ENCODE measurements around the gene AMACR.
A peak's percentile ranks its signal among the peaks of the same experiment; 100 is the strongest.

The AMACR gene

DNA sequence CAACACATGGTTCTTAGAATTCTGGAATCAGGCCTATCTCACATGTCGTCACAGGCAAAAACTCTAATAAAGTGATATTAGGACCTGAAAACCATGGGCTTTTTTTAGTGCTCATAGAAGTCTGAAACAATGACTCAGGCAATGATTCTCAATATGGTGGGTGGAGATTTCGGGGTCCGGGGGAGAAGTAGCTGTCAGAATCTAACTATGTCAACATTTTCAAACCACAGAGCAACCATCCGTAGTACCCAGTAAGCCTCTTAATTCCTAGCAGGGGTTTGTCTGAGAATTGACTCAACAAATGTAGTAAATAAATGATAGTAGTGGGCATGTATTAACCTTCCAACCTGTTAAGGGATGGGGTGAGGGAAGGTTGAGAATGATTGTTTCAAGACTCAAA, 2.6 kb downstream of the AMACR start:
- no peak for DNase-seq

DNA sequence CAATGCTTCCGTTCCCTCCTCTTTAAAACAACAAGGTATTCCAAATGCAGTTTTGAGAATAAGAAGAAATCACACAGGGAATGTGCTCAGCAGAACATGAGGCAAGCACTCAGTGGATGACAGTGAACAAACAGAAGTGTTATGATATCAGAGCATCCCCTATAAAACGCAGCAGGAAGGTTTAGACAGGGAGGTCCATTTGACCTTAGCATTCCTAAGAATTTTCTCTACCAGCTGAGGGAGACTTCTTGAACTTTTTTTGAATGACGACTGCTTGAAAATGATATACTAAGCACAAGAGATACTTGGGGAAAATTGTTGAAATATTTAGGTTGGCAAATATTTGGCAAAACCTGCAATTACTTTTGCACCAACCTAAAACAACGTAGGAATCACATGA, 3.9 kb downstream of the AMACR start:
- DNase-seq: no peak

DNA sequence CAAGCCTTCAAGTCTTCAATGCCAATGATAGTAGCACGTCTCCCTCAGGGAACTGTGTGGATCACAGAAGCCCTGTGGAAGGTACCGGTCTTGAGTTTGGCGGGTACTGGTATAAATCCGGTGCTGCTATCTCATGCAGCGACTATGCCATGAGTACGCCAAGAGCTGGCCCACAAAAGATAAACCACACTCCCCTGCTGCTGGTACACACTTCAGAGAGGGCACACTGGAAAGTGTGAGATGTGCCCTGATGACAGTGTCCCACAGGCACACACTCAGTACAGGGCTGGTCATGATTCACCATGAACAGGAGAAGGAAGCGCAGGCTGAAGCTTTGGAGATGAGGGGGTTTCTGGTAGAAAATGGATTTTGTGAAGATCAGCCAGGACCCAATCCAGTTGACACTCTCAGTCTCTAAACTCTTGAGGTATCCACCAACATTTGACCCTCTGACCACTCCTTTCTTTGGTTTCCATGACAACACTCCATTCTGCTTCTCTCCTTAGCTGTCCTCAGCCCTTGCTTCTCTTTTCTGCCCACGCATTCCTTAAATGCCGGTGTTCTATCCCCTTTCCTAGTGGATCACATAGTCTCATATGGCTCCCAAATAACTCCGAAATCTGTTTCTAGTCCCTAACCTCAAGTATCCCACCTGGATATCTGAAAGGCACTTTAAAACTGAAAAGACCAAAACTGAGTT, 5.1 kb downstream of the AMACR start:
- DNase-seq: no peak

DNA sequence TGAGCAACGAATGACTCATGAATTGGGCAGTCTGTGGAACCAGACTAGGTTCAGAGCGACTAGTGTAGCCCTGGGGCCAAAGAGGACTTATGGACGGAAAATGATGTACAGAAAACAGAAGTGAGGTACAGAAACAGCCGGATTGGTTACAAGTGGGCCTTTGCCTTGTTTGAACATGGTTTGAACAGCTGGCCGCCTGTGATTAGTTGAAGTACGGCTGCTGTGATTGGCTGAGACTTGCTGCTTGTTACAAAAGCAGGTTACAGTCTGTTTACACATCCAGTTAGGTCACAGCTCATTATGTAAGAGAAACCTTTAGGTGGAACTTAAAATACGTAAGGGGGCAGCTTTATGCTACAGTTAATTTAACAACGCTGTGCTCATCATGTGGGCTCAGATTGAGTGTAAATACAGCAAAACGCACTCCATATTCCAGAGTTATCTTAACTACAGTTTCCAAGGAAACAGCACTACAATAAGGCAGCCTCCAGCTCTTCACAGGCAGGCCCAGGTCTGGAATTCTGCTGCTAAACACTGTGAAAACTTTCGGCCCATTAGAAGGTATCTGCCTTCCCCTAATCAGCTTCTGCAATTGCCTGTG, 6.5 kb downstream of the AMACR start:
- DNase-seq: peak; percentile 96

DNA sequence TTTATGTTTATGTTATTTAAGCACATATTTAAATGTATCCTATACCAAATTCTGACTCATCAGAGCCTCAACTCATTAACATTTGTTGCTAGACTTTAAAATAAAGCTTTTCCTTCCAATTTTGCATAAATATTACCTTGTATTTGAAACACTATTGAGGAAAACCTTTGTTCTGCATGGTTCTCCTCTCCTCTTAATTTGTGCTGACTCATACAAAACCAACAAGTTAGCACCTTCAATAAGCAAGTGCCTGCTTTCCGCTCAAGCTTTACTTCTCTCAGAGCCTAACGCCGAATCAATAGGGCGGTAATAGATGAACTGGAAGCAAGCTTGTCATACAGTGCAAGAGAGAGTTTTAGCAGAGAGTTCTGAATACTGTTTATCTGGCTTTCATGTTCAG, 7.9 kb downstream of the AMACR start:
- no peak for DNase-seq

DNA sequence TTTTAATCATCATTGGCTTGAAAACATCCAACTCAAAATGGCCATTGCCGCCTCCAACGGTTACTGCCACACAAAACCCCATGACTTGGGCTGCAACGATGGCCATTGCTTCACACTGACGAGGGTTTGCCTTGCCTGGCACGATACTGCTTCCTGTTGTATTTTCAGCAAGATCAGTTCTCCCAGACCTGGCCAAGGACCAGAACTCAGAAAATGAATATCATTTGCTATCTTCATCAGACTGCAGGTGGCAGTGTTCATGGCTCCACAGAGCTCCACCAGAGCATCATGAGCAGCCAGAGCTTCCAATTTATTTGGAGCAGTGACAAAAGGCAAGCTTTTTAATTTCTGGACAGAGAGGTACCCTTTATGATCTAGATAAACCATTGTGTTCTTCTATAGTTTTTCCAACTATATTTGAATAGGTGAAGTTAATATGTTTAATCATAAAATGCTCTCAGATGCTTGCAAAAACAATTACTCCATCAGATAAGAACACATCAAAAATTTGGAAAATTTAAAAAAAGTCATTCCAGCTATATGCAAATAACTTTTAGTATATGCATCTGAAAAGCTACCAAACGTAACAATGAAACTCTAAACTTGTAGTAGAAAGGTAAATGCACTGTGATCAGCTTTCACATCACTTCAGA, 10.4 kb downstream of the AMACR start:
- peak; percentile 80 for DNase-seq

DNA sequence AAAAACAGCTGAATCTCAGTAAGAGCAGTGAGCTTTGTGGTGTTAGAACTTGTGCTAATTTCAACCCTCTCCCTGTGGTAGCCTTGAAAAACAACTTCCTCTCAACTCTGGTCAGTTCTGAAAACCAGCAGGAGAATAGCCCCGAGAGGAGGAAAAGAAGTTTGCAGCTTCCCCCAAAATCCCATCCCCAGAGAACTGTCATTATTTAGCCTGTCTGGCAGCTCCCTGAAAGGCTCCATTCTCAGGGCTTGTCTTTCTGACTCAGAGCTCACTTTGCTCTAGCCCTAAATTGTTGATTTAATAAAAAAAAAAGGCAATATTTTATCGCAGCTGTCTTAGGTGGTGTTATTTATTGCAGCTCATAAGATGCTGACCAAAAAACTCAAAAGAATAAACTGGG, 12.0 kb downstream of the AMACR start:
- no peak for DNase-seq

DNA sequence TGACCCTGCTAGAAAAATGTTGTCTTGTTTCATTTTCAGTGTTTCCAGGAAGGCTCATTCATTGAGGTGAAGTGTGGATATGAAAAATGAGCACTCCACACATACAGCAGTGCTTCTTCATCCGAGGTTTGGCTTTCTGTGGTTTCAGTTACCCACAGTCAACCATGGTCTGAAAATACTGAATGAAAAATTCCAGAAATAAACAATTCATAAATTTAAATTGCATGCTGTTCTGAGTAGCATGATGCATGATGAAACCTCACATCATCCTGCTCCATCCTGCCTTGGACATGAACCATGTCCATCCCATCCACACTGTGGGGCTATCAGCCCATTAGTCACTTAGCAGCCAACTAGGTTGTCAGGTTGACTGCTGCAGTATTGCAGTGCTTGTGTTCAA, 13.0 kb downstream of the AMACR start:
- DNase-seq: no peak

DNA sequence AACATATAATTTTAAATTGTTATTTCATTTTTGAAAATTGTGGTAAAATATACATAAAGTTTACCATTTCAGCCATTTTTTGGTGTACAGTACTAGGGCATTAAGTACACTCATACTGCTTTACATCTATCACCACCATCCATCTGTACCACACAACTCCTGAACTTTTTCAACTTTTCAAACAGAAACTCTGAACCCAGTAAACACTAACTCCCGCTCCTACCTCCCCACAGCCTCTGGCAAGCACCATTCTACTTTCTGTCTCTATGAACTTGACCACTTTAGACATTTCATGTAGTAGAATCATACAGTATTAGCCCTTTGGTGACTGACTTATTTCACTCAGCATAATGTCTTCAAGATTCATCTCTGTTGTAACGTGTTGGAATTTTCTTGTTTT, 15.0 kb downstream of the AMACR start:
- no peak for DNase-seq

DNA sequence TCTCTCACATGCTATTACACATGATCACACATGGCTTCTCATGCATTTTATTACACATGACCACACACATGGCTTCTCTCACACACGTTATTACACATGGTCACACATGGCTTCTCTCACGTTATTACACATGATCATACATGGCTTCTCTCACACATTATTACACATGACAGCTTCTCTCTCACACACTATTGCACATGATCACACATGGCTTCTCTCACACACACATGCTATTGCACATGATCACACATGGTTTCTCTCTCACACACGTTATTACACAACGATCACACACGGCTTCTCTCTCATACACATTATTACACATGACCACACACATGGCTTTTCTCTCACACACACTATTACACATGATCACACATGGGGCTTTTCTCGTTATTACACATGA, 22.4 kb downstream of the AMACR start:
- no peak for DNase-seq

DNA sequence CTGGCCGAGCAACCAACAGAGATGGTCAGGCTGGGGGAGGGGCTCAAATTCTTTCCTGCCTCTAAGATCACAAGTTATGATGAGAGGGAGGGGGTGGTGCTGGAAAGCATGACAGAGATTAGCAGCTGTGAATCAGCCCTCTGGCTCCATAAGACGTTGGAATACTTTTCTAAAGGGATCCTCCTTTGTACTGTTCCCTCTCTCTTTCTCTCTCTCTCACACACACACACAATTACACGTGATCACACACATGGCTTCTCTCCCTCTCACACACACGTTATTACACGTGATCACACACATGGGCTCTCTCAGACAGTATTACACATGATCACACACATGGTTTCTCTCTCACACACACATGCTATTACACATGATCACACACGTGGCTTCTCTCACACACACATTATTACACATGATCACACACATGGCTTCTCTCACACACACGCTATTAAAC, 23.2 kb downstream of the AMACR start, which contains the start of gene SLC45A2:
Gene SLC45A2 (minus strand): TSS at position 23 of the 454 bp plus-strand sequence. CDS start 110 bp downstream, outside the sequence.
- DNase-seq: no peak

DNA sequence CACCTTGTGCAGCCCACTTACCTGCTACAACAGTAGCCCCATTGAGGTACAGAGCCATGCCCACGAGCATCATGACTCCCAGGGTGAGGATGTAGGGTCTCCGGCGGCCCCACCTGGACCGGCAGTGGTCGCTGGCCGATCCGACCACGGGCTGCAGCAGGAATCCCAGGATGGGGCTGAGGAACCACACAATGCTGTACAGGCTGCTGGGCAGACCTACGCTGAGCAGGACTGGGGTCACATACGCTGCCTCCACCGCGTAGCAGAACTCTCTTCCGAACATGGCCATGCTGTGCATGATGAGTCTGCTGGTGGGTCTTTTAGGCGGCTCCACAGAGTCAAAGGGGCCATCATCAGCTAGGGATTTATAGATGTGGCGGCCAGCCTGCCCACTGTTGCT, 23.7 kb downstream of the AMACR start:
- DNase-seq: no peak

DNA sequence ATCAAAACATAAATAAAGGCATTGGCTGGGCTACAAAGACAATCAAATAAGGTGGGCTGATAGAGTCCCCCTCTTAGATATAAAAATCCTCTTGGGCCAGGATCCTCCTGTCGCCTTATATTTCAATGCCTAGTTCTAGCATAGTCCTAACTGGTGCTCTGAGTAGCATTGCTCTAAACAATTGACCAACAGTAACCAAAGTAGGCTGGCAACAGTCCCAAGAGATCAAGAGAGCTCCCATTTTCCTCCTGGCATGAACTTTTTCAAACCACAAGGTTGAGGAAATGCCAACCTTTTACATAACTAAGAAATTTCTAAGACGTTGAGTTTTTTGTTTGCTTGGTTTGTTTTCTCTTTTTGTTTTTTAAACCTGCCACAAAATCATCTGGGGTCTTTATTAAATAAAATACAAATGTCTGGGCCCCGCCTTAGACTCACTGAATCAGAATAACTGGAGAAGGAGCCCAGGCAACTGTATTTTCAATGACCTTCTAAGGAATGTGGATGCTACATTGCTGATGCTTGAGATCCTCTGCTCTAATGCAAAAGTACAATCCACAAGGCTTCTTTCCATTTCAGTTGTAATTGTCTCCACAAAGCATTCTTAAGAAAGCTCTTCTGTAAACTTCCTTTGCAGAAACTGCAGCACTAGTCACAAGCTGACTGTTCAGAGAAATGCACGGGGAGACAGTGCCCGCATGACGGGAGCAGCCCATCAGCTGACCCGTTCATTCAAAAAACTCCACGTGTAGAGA, 26.3 kb downstream of the AMACR start:
- no peak for DNase-seq

DNA sequence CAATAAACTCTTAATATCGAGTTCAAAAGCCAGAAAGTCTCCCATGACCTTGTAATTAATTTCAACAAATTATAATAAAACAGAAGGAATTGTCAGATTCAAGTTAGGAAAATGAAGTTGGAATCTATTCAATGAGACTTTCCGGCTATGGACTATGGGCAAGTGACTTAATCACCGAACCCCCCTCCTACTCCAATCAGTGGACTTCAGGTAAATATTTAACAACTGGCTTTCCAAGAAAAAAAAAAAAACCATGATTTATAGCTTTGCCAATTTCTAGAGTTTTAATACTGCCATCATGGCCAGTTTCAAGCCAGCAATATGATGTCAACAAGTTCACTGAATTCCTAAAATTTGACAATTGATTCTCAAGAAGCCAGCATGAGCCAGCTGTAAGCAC, 27.8 kb downstream of the AMACR start:
- no peak for DNase-seq

DNA sequence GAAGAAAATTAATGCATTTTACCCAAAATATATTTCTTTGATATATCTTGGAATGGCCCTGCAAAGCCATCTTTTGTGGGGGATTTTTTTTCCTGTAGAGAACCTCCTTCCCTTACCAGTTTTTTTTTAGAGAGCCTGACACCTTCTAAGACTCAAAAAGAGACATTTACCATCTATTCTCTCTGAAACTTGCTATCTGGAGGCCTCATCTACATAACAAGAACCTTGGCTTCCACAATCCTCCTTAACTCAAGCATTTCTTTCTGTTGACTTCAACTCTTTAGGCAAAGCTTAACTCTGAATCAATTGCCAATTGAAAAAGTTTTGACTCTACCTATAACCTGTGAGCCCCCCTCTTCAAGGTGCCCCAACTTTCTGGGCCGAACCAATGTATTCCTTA, 29.5 kb downstream of the AMACR start:
- DNase-seq: no peak

DNA sequence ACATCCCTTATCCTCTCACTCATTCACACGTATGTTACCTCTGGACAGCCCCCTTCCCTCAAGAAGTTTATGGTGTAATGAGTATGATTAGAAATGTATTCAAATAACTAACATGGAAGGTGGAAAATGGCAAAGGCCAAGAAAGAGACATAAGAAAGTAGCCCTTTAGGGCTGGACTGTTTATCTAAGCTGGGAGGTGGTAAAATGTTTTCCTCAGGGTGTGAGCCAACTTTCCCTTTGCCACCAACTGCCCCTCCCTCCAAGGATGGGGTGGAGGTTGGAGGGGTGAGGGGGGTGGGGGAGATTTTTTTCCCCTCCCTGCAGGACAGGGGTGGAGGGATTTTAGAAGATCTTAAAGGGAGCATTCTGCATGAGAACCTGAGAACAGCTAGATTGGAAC, 31.5 kb downstream of the AMACR start:
- DNase-seq: no peak

DNA sequence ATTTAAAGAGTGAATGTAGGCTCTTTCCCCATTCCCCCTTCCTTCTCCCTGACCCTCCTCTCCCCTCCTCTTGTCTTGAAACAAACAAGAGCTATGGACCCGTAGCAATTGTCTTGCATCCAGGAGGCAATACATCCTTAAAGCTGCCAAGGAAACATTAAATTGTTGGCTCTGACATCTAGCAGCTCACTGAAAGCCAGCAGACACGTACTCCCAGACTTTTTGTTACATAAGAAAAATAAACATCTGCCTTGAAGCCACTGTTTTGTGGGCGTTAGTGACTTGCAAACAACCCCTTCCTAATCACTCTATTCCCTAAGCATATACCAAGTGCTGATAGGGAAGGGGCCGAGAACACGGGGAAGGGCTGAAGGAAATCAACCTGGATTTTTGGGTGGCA, 32.0 kb downstream of the AMACR start:
- no peak for DNase-seq

DNA sequence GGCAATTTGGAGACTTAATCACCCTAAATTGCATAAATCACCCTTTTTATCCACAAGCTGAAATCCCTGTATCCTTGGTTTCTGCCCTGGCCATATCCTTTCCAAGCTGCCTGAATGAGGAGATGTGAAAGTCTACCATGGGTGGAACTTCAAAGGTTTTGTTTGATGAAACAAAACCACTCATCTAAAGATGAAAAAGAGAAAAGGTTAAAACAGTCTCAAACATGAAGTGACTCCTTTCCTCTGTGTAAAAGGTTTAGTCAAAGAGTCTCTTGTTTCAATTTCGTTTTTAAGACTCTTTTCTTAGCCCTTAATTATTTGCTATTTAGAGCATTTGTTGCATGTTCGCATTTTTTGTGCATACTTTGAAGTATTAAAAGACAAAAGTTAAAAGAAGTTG, 34.6 kb downstream of the AMACR start:
- no peak for DNase-seq

DNA sequence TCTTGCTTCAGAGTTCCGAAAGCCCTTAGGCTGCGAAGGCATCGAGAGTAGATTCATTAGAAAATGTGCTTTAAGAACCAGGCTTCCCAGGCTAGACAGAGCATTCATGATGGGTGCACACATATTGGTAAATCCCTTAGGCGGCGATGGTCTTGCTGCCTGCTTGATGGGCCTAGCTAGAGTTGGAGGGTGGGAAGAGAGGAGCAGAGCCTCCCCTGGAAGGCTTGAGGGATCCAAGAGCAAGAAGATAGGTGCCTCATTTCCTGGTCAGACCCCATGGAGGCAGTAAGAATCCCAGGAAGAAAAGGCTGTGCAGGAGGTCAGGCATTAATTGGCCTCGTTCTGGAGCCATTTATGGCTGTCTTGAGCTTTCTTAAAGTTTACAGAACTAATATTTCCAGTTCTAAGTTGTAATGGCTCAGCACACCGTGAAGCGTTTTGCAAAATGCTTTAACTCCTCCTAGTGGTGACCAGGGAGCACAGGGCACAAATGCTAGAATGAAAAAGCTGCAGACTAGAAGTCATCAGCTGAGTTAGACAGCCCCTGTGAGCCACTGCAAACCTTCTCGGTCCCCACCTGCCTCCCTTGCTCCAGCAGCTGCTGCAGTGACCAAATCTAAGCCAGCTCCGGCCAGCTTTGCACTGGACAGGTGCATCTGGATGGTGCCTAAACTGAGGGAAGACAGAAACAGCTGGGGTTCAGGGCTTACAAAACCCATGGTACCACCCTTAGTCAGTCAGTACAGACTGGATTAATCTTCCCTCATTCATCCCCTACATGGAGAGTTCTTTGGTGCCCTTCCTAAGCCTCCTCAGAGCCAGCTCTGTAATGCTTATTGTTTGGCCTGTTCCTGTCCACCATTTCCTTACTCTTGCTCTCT, 38.0 kb downstream of the AMACR start:
- DNase-seq: no peak

DNA sequence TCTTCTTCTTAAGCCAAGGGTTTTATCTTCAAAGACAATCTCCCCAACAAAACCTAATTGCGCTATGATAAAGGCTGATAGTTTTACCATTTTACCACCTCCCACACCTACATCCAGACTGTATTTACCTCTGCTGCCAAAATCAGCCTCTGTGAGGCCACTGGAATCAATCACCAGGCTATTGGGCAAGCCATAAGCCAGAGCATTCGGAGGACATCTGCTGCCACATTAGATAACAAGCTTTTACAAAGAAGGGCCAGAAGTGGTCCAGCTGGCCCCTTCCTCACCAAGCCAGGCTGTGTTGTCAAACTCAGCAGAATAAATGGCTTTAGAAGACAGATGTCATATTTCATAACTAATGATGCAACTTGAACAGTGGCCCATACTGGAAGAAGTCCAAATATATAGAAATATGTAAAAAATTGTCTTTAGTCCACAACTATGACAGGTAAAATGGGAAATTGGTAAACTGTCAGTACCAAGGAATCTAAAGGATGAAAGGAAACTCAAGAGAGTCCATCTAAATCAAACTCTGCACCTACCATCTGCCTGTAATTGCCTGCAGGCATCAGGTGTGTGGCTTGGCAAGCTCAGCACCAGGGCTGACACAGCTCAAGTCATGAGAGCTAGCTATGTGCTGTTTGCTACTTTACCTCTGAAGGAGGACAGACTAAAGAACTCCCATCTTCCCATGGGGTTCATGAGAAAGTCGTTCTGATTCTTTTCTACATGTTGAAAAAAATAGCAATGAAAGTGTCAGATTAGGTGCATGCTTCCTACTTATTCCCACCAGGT, 39.4 kb downstream of the AMACR start:
- DNase-seq: no peak

DNA sequence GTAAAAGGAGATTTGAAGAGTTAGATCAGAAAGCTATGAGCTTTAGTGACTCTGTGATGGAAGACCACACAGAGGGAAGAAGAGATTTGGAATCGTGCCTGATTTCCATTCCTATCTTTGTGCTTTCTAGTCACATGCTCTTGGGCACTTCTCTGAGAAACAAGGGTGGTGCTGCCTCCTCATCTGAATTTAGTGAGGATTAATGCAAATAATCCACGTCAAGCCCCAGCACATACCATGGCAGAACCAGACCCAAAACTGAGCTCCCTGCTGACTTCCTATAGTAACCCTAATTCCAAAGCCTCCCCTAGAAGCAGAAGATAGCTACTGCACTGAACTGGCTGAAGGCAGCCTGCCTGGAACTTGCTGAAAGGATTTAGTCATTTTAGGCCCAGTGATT, 41.0 kb downstream of the AMACR start:
- DNase-seq: no peak

All from NCI-H1092 (cell line).